IMR-90 (cell line): ENCODE data around the gene FOXL3. TPM values are rescaled to one million over a fixed set of nuclear protein-coding genes. Genes with fewer than 3 reads are reported as not detected.
"Not testable (repeated sequence)": the region's sequence is repeated elsewhere in the genome, so short reads cannot be mapped to it uniquely, and the experiment has no call there.

Experiments used
- ATAC-seq: fragments of 200-7000 bp; cut with Tn5 transposase; 2 replicates; pipeline ENCODE4 v1.9.1; 2020; ENCODE audit warnings: low read depth, mild to moderate bottlenecking, moderate library complexity
- BruUV-seq: library from RNA; stranded (reverse); fragments of 400-500 nt; replicated peaks from 2 replicates; lab custom pipeline; 2021; lab: Mats Ljungman, UMichigan
- CTCF ChIA-PET: fragments of 300-600 bp; formaldehyde crosslinking; extraction: SDS; loops from one replicate; lab custom pipeline; 2021; ENCODE audit warnings: antibody characterized with exemption; lab: Yijun Ruan, JAX
- POLR2A ChIA-PET: fragments of 300-600 bp; sonication (Branson Sonifier 250); formaldehyde crosslinking; loops from one replicate; lab custom pipeline; 2022; ENCODE audit warnings: antibody characterized with exemption; ENCODE audit not compliant: unreplicated experiment; lab: Charles Lee
- DNase-seq: peaks from one replicate; pipeline ENCODE4 v3.0.0; 2013
- H2AFZ ChIP-seq: replicated peaks from 2 replicates; pipeline ENCODE3; 2013; ENCODE audit warnings: low read length, mild to moderate bottlenecking; ENCODE audit not compliant: poor library complexity
- H2AK5ac ChIP-seq: 2 replicates; pipeline ENCODE4 v1.6.1; 2013; ENCODE audit warnings: low read depth, low read length, inconsistent platforms
- H2AK9ac ChIP-seq: replicated peaks from 2 replicates; pipeline ENCODE3; 2013; ENCODE audit warnings: mild to moderate bottlenecking, low read depth, low read length, moderate library complexity; ENCODE audit not compliant: poor library complexity
- H2BK120ac ChIP-seq: 2 replicates; pipeline ENCODE4 v1.6.1; 2013; ENCODE audit warnings: low read depth, low read length, inconsistent platforms
- H2BK15ac ChIP-seq: 3 replicates; pipeline ENCODE4 v1.6.1; 2013; ENCODE audit warnings: low read depth, low read length, inconsistent platforms
- H2BK20ac ChIP-seq: 2 replicates; pipeline ENCODE4 v1.6.1; 2013; ENCODE audit warnings: low read depth, mild to moderate bottlenecking, inconsistent platforms, low read length, moderate library complexity
- H2BK5ac ChIP-seq: 2 replicates; pipeline ENCODE4 v1.6.1; 2013; ENCODE audit warnings: mild to moderate bottlenecking, low read depth, low read length, inconsistent platforms; ENCODE audit not compliant: poor library complexity, severe bottlenecking
- H3K14ac ChIP-seq: replicated peaks from 2 replicates; pipeline ENCODE4 v1.6.1; 2013; ENCODE audit warnings: low read depth, low read length, inconsistent platforms
- H3K18ac ChIP-seq: 2 replicates; pipeline ENCODE4 v1.6.1; 2013; ENCODE audit warnings: low read depth, low read length, control low read depth
- H3K23ac ChIP-seq: 2 replicates; pipeline ENCODE4 v1.6.1; 2013; ENCODE audit warnings: low read depth, low read length, inconsistent platforms
- H3K27ac ChIP-seq: 2 replicates; pipeline ENCODE4 v1.5.1; 2013; ENCODE audit warnings: mild to moderate bottlenecking, control low read depth, low read length; ENCODE audit not compliant: insufficient read depth
- H3K27me3 ChIP-seq: 2 replicates; pipeline ENCODE4 v1.6.1; 2013; ENCODE audit warnings: low read length; ENCODE audit not compliant: control insufficient read depth, insufficient read depth
- H3K36me3 ChIP-seq: 2 replicates; pipeline ENCODE4 v1.6.1; 2013; ENCODE audit warnings: low read length, mixed read lengths; ENCODE audit not compliant: control insufficient read depth, insufficient read depth
- H3K4ac ChIP-seq: 2 replicates; pipeline ENCODE4 v1.6.1; 2013; ENCODE audit warnings: low read depth, low read length, inconsistent platforms
- H3K4me1 ChIP-seq: 2 replicates; pipeline ENCODE4 v1.6.1; 2013; ENCODE audit warnings: low read length, mixed read lengths; ENCODE audit not compliant: control insufficient read depth, insufficient read depth
- H3K4me2 ChIP-seq: 2 replicates; pipeline ENCODE4 v1.6.1; 2013; ENCODE audit warnings: low read depth, mild to moderate bottlenecking, control low read depth, low read length, moderate library complexity
- H3K4me3 ChIP-seq: 2 replicates; pipeline ENCODE4 v1.5.1; 2013; ENCODE audit warnings: low read depth, mild to moderate bottlenecking, control low read depth, low read length, moderate library complexity; ENCODE audit not compliant: insufficient read depth
- H3K56ac ChIP-seq: 2 replicates; pipeline ENCODE4 v1.6.1; 2013; ENCODE audit warnings: low read length, inconsistent platforms; ENCODE audit not compliant: insufficient read depth; ENCODE audit errors: extremely low read depth
- H3K79me1 ChIP-seq, 2 experiments: 2 replicates each; pipeline ENCODE4 v1.6.1; 2013; ENCODE audit warnings: low read length in 2 of 2, inconsistent platforms in 1 of 2, low read depth in 1 of 2
- H3K9ac ChIP-seq: 2 replicates; pipeline ENCODE4 v1.6.1; 2013; ENCODE audit warnings: low read depth, low read length, control low read depth
- H3K9me1 ChIP-seq: 2 replicates; pipeline ENCODE4 v1.6.1; 2013; ENCODE audit warnings: low read length, inconsistent platforms; ENCODE audit not compliant: insufficient read depth
- H3K9me3 ChIP-seq: 2 replicates; pipeline ENCODE4 v1.6.1; 2013; ENCODE audit warnings: low read length; ENCODE audit not compliant: control insufficient read depth, insufficient read depth
- H4K20me1 ChIP-seq: 2 replicates; pipeline ENCODE4 v1.6.1; 2013; ENCODE audit warnings: low read length, inconsistent platforms; ENCODE audit not compliant: insufficient read depth
- H4K5ac ChIP-seq: 2 replicates; pipeline ENCODE4 v1.6.1; 2013; ENCODE audit warnings: mild to moderate bottlenecking, low read depth, low read length, control low read depth
- H4K8ac ChIP-seq, 2 experiments: 2 replicates each; pipeline ENCODE4 v1.6.1; 2013; ENCODE audit warnings: low read depth in 2 of 2, low read length in 2 of 2, control low read depth in 1 of 2, inconsistent platforms in 1 of 2
- H4K91ac ChIP-seq: 2 replicates; pipeline ENCODE4 v1.6.1; 2013; ENCODE audit warnings: low read depth, low read length, inconsistent platforms; ENCODE audit not compliant: insufficient read depth
- CTCF ChIP-seq: conservative IDR thresholded peaks from 2 replicates; pipeline ENCODE4 v1.5.1; 2012; ENCODE audit warnings: mild to moderate bottlenecking, low read depth, low read length, improper control_type of control experiment
- WGBS, 2 experiments: methylation state at CpG; one replicate each; pipeline versions ENCODE4 v1.1.5 to v1.1.7; 2013; ENCODE audit warnings: missing lambda C conversion rate in 2 of 2; ENCODE audit not compliant: insufficient read length in 1 of 2; ENCODE audit errors: extremely low coverage in 2 of 2; 5-methylcytosine and 5-hydroxymethylcytosine counted together
- dilution Hi-C: fragments of 300-500 bp; cut with HindIII; formaldehyde crosslinking; loops from one replicate; pipeline ENCODE4 v1.14.3; 2018; ENCODE audit warnings: low sequenced_read_pairs; ENCODE audit not compliant: unreplicated experiment
- in situ Hi-C: fragments of 300-500 bp; cut with MboI; formaldehyde crosslinking; loops from 3 replicates; pipeline ENCODE4 v1.14.3; 2019; ENCODE audit warnings: low sequenced_read_pairs, inconsistent platforms, mixed read lengths
- intact Hi-C: fragments of 100-400 bp; cut with micrococcal nuclease; formaldehyde crosslinking; loops from 2 replicates; pipeline ENCODE4 v1.10.0; 2022
- polyA plus RNA-seq, 3 experiments: library from polyadenylated mRNA; depleted of rRNA; stranded (reverse); fragments of >200 nt; gene quantifications; 2 replicates each; pipeline ENCODE4 v1.2.3, GENCODE V29; 2012; ENCODE audit warnings: low replicate concordance in 1 of 3
- total RNA-seq: library from RNA; depleted of rRNA; stranded (reverse); fragments of >200 nt; gene quantifications from 2 replicates; pipeline ENCODE4 v1.2.3, GENCODE V29; 2012

Gene FOXL3
- total and polyA plus RNA-seq, 2 of the 4 experiments (the other 2 are of a cell fraction): not detected

GRCh38 chr7:263483-264351 is 26.3 kb upstream of the FOXL3 start:
- BruUV-seq, H3K4me1 ChIP-seq, H3K14ac ChIP-seq, H3K27ac ChIP-seq, DNase-seq, H4K91ac ChIP-seq, H3K23ac ChIP-seq, H3K56ac ChIP-seq, H3K4ac ChIP-seq, H4K8ac ChIP-seq, intact Hi-C loops, POLR2A ChIA-PET, H3K9me1 ChIP-seq, H3K18ac ChIP-seq, H3K4me2 ChIP-seq, H2AK9ac ChIP-seq, H2AK5ac ChIP-seq, in situ Hi-C loops, ATAC-seq, H2BK120ac ChIP-seq, H2BK5ac ChIP-seq, H2BK15ac ChIP-seq, H3K9ac ChIP-seq, H2AFZ ChIP-seq, H2BK20ac ChIP-seq, CTCF ChIA-PET, H3K27me3 ChIP-seq, dilution Hi-C loops, H3K79me1 ChIP-seq, H4K20me1 ChIP-seq, H4K5ac ChIP-seq, H3K4me3 ChIP-seq: not testable (repeated sequence)
- peak; percentile 35 for TF ChIP-seq CTCF
- 87% methylated on average over 3 of the region's 37 CpGs; no CpG with 5 or more reads in 1 of the 2 experiments for WGBS, 2 experiments
- Histone ChIP-seq H3K36me3 (peaks cover 29% of the 10 kb centered on the region), H3K9me3 (peaks cover 32% of the 10 kb centered on the region)
